ENCODE results near the gene XPNPEP3. TPM values are rescaled to one million over a fixed set of nuclear protein-coding genes. Genes with fewer than 3 reads are reported as not detected.
"Not testable (repeated sequence)": the region's sequence is repeated elsewhere in the genome, so short reads cannot be mapped to it uniquely, and the experiment has no call there.

Gene XPNPEP3
- total RNA-seq, 1 experiment from 2014 or later: 8.7 TPM

DNA sequence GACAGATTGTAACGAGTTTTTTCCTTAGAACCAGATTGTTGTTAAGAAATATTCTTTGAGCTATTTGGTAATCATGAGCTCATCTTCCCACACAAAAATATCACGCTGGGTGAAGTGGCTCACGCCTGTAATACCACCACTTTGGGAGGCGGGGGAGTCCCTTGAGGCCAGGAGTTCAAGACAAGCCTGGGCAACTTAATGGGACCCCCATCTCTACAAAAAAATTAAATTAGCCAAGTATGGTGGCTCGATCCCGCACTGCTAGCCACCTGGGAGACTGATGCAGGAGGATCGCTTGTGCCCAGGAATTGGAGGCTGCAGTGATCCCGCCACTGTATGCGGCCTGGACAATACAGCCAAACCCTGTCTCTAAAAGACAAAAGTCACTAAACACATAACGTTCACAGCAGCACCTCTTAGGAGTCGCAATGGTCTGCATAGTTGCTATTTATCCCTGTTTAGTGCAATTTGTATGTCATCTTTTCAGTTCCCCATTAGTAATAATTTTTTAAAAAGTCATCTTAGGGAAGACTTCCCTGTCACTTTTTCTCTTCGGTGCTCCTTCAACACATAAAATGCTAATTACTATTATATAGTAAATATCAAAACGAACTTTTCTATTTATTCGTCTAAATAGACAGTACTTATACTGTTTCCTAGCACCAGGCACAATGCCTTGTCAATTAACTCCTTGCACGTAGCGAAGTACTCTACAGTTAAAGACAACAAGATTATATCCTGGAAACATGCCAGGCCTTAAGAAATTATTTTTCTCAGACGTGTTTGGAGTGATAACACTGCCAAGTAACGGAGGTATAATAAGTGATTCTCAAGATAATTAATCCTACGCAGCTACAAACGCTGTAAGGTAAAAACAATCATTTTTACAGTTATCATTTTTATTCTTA lies 1.6 kb upstream of the XPNPEP3 start:
- in situ Hi-C loops (cut with HindIII; ENCODE audit: low sequenced_read_pairs): no loop called here
- peak; percentile 14 for DNase-seq (ENCODE audit: low spot score)

DNA sequence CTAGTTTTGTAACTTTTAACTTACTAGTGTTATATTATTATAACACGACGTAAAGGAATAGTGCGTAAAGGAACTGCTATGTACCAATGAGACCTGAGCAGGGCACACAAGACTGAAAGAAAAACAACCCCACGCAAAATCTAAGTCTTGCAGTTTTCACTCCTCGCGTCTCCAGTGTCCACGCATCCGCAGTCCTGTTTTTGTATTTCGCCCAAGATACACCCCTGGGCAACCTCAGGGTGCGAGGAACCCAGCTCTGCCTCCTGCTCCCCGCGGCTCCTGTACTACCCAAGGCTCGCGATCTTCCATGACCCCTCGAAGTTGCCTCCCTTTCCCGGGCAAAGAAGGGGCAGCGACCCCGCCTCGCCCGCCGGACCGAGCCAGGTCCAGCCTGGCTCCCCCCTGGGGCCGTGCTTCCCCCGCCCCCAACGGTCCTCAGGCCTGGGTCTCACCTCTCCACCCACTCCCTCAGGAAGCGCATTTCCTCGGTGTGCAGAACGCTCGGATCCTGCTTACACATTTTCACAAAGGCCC lies 902 bp upstream of the XPNPEP3 start:
- peak; percentile 32 for DNase-seq (ENCODE audit: low spot score)
- in situ Hi-C loops (cut with HindIII; ENCODE audit: low sequenced_read_pairs): no loop called here

DNA sequence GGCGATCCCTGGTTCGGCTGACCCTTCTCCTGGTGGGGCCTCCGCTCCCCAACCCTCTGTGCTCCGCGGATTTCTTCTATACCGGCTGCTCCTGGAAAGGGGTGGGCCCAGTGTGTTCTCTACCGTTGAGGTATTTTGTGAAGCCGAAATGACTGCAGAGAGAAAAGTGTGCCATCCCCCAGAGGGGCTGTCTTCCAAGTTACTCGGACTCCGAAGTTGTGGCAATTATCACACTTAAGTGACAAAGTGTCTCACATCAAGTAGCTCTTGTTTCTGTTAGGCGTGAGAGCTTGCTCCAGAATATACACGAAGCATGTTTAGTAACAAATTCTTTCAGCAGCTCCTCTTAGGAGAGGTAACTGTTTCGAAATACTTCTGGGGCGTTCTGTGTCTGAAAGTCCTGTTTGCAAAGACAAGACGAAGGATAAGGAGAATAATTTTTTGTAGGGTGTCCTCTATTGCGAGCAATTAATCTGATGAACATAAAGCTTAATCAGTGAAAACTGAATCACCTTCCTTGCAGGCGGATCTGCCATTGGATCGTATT lies 434 bp downstream of the XPNPEP3 start:
- in situ Hi-C loops (cut with HindIII; ENCODE audit: low sequenced_read_pairs): no loop called here
- DNase-seq (ENCODE audit: low spot score): no peak

DNA sequence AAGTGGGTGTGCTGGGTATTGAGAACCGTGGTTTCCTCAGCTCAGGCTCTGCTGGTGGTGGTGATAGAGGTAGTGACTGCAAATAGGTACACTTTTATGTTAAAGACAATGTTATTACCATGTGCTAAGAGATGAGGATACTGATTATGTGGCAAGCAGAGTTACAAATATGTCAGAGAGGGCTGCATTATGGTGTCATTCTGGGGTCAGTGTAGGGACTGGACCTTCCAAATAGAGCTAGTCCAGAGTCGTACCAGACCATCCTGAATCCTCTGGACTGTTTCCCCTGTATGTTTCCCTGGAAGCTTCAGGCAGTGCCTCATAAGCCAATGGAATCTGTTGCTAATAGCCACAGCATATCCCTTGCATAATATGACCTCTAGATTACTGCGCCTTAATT lies 5.1 kb downstream of the XPNPEP3 start, which contains the start of gene DNAJB7:
TSS of gene DNAJB7 (minus strand) at position 101 of the 400 bp plus-strand sequence. CDS start 119 bp downstream, outside the sequence.
- in situ Hi-C loops (cut with HindIII; ENCODE audit: low sequenced_read_pairs): no loop called here
- no peak for DNase-seq (ENCODE audit: low spot score)

DNA sequence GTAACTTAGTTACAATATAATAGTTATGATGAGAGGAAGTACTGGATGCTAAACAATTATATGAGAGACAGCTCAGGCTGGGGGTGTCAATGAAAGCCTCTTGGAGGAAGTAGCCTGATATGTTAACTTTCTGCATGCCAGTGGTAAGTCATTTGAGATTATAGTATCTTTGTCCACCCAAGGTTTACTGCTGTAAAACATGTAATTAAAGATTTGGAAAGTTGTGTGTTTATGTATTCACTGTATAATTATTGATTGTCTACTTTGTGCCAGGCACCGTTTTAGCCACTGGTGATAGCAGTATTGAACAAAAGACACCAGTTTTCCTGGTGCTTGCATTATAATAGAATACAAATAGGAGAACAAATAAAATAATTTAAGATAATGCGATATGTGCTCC lies 5.6 kb downstream of the XPNPEP3 start:
- in situ Hi-C loops (cut with HindIII; ENCODE audit: low sequenced_read_pairs): no loop called here
- no peak for DNase-seq (ENCODE audit: low spot score)

DNA sequence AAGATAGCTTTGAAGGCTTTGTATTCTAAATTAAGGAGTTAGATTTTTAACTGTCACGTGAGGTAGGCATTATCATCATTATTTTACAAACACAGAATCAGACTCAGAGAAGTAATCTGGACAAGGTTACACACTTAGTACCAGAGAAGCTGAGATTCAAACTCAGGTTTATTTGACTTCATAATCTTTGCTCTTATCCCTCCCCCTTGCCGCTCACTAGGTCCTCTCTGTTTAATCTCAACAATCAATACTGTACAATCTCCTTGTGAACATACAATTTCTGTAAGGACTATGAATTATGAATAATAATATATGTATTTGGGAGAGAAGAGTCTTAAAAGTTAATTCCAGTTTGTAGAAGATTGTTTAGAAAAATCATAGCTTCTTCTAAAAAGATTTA lies 10.2 kb downstream of the XPNPEP3 start:
- in situ Hi-C loops (cut with HindIII; ENCODE audit: low sequenced_read_pairs): no loop called here

DNA sequence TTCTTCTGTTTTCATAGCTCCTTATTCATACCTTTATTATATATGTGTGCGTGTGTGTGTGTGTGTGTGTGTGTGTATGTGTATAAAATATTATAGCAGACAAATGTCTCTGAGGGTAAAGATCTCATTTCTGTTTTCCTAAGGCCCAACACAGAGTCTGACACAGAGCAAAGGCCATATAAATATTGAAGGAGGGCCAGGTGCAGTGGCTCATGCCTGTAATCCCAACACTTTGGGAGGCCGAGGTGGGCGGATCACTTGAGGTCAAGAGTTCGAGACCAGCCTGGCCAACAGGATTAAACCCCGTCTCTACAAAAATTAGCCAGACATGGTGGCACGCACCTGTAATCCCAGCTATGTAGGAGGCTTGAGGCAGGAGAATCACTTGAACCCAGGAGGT lies 11.4 kb downstream of the XPNPEP3 start:
- DNase-seq (ENCODE audit: low spot score); in situ Hi-C loops (cut with HindIII; ENCODE audit: low sequenced_read_pairs): not testable (repeated sequence)

More for the DNA sequence above, 10.2 kb downstream of the XPNPEP3 start:
- DNase-seq (ENCODE audit: low spot score): no peak

DNA sequence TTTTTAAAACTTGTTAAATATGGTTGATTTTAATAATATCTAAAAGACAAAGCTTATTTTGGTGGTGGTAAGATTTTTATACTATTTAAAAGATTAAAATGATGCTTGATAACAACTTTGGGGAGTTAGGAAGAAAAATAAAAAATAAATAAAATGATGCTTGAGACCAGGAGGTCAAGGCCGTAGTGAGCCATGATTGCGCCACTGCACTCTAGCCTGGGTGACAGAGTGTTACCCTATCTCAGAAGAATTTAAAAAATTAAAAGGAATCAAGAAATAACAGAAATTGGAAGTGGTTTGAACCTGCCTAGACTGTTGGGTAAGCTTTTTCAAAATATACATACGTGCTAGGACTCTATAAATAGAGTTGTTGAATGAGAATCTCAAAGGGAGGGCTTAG lies 17.1 kb downstream of the XPNPEP3 start:
- in situ Hi-C loops (cut with HindIII; ENCODE audit: low sequenced_read_pairs): no loop called here
- no peak for DNase-seq (ENCODE audit: low spot score)

DNA sequence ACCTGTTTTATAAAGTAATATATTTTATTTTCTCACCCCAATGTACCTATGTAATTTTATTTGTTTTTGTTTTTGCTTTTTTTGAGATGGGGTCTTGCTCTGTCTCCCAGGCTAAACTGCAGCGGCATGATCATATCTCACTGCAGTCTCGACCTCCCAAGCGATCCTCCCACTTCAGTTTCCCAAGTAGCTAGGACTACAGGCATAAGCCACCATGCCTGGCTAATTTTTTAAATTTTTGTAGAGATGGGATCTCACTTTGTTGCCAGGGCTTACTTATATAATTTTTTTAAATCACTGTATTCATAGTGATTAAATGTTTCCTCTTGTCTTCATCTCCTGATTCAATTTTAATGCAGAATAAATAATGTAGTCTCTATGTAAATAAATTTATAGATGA lies 18.2 kb downstream of the XPNPEP3 start:
- DNase-seq (ENCODE audit: low spot score): no peak
- in situ Hi-C loops (cut with HindIII; ENCODE audit: low sequenced_read_pairs): no loop called here

DNA sequence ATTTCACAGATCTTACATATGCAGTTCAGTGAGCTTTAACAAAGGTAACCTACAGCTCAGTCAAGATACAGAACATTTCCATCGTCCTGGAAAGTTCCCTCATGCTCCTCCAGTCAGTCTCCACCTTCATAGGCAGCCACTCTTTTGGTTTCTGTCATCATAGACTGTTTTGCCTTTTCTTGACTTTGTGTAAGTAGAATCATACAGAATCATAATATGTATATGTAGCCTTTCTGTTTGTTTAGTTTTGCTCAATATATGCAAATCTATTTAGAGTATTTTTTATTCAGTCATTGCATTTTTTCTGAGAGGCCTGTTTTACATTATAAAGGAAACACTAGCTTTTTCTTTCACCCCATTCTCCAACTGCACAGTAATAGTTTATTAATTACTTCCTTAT lies 20.0 kb downstream of the XPNPEP3 start:
- no peak for DNase-seq (ENCODE audit: low spot score)
- in situ Hi-C loops (cut with HindIII; ENCODE audit: low sequenced_read_pairs): no loop called here

DNA sequence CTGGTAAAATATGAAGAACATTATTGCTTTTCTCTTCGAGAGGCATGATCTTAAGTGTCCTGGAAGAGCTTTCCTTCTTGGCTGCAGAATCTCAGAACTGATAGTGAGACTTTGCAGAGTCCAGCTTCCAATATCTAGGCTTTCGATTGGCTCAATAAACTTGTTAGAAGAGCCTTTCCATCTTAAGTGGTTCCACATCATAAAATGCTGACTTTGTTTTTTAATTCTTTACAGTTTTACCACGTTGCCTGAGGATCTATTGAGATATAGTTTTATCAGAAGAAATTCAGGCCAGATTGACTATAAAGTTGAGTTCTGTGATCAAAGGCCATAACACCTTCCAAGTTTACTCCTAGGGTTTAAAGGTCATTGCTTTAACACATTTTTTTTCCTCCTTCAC lies 20.5 kb downstream of the XPNPEP3 start:
- in situ Hi-C loops (cut with HindIII; ENCODE audit: low sequenced_read_pairs): no loop called here
- DNase-seq (ENCODE audit: low spot score): no peak

DNA sequence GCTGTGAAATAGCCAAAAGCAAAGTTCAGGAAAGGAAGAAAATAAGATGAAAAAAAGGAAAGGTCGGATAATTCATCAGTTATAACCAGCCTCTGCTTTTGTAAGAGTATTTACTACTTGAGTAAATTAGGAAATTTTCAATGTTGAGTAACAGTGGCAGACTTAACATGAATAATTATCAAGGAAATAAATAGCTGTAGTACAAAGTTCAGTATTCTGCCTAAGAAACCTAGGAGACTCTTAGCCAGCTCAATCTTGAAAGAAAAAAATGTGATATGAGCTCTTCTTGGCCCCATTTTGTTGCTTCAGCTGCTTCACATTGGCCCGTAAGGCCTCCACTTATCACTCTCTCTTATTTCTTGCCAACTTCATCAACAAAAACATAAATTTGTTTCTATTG lies 22.0 kb downstream of the XPNPEP3 start:
- DNase-seq (ENCODE audit: low spot score): no peak
- in situ Hi-C loops (cut with HindIII; ENCODE audit: low sequenced_read_pairs): no loop called here

DNA sequence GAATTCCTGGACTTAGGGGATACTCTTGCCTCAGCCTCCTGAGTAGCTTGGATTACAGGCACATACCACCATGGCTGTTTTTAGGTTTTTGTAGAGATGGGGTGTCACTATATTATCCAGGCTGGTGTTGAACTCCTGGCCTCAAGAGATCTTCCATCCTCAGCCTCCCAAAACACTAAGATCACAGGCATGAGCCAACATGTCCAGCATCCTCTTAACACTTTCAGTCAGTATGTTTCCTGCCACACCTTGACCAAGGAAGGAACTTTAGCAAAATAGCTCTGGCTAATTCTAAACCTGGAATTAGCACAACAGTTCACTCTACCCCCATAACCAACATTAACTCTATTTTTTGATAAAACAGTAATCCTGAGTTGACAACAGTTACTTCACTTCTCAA lies 32.2 kb downstream of the XPNPEP3 start:
- no peak for DNase-seq (ENCODE audit: low spot score)
- in situ Hi-C loops (cut with HindIII; ENCODE audit: low sequenced_read_pairs): no loop called here

DNA sequence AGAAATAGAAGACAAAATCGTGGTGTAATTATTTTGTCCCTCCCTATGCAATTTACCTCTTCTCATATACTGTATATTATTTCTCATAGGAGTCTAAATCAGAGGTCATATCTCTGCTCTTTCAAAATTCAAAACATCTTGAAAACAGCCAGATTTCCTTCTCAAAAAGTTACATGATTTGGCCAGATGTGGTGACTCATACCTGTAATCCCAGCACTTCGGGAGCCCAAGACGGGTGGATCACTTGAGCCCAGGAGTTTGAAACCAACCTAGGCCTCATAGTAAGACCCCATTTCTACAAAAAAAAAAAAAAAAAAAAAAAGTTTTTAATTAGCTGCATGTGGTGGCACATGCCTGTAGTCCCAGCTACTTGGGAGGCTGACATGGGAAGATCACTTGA lies 33.9 kb downstream of the XPNPEP3 start:
- no peak for DNase-seq (ENCODE audit: low spot score)
- in situ Hi-C loops (cut with HindIII; ENCODE audit: low sequenced_read_pairs): no loop called here

DNA sequence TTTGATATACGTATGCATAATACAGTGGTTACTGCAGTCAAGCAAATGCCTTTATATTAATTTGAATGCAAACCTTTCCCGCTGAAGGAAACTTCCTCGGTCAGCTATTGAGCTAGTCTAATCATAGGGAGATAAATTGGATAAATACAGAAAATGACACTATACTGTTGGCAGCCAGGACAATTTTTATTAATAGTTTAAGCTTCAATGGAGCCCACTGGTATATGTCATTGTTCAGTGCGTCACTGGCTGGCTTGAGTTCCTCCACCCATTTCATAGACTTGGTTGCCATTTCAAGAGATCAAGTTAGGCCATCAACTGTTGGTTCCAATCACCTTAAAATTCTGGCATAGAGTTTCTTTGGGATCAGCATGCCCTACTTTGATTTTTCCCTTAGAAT lies 37.5 kb downstream of the XPNPEP3 start:
- in situ Hi-C loops (cut with HindIII; ENCODE audit: low sequenced_read_pairs): no loop called here
- DNase-seq (ENCODE audit: low spot score): no peak

DNA sequence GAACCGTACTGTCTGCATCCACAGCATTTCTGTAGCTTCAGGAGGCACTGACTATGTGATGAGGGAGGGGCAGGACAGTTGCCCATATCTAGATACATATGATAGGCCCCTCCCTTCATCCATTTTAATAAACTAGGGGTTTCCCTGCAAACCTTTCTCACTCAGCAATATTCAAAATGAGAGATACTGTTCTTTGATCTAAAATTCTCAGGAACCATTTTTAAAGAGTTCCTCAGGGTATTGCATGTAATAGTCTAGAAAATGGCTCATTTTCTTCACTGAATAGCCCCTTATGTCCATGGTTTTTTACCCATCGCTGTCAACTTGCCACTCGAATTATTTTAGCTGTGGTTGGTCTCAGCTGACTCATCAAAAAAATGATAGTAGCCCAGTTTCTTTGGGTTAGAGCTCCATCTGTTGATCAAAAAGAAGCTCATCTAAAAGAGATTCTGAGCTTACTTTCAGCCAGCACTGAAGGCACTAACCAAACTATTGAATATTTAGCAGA lies 42.0 kb downstream of the XPNPEP3 start:
- in situ Hi-C loops (cut with HindIII; ENCODE audit: low sequenced_read_pairs): no loop called here
- DNase-seq (ENCODE audit: low spot score): peak; percentile 78

DNA sequence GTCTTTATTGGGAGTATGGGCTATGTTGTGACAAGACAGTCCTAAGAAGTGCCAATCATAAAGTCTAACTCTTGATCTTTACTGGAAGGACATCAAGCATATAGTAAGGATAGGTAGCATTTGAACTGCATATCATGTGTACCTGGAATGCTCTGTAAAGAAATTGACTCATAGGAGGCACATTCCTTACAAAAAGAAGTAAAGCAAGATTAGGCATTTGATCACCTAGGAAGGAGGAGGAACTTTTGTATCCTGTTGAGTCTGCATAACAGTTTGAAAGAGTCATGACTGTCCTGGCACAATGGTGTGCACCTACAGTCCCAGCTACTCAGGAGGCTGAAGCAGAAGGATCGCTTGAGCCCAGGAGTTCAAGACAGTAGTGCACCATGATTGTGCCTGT lies 47.2 kb downstream of the XPNPEP3 start:
- in situ Hi-C loops (cut with HindIII; ENCODE audit: low sequenced_read_pairs): no loop called here
- no peak for DNase-seq (ENCODE audit: low spot score)

DNA sequence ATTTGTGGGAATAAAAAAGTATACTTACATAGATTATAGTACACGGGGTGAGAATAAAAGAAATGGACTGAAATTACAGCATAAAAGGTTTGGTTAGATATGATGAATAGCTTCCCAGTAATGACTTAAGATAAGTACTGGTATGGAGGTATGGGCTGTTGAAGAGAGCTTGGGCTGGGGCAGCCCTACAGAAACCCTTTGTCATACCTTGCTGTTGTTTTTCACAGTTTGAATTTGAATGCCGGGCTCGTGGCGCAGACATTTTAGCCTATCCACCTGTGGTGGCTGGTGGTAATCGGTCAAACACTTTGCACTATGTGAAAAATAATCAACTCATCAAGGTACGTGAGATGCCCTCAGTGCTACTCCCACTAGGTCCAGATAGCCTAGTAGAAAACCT lies 51.9 kb downstream of the XPNPEP3 start:
- DNase-seq (ENCODE audit: low spot score): no peak
- in situ Hi-C loops (cut with HindIII; ENCODE audit: low sequenced_read_pairs): no loop called here

DNA sequence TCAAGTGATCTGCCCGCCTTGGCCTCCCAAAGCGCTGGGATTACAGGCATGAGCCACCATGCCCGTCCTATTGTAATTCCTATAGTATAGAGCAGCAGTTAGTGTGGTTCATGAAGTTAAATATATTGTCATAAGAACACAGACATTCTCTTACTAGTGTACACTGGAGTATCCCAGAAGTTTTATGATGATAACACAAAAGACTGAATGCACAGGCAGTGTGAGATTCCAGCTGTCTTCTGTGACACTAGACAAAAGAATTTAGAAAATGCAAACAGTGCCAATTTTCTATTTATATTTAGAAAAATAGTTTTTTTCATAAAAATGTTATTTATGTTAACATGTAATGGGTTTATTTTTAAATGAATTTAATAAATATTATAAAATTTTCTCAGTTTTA lies 54.8 kb downstream of the XPNPEP3 start:
- in situ Hi-C loops (cut with HindIII; ENCODE audit: low sequenced_read_pairs): no loop called here

DNA sequence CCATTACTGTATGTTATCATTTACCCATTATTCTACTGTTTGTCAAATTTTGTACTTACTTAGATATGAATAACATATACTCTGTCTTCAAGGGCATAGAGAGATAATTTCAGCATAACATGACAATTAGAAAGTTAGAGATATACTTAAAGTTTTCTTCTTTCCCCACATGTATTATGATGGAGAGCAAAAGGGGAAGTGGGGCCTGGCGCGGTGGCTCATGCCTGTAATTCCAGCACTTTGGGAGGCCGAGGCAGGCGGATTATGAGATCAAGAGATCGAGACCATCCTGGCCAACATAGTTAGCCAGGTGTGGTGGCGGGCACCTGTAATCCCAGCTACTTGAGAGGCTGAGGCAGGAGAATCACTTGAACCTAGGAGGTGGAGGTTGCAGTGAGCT lies 56.0 kb downstream of the XPNPEP3 start:
- DNase-seq (ENCODE audit: low spot score); in situ Hi-C loops (cut with HindIII; ENCODE audit: low sequenced_read_pairs): not testable (repeated sequence)

More for the DNA sequence above, 54.8 kb downstream of the XPNPEP3 start:
- no peak for DNase-seq (ENCODE audit: low spot score)
